GM10847 (cell line): ENCODE results near the gene DSTYK.

Experiments
- POLR2A ChIP-seq: IDR thresholded peaks from 2 replicates; pipeline ENCODE4 v1.6.1; 2011; ENCODE audit not compliant: insufficient read length; ENCODE audit errors: extremely low read depth

The DSTYK gene

DNA sequence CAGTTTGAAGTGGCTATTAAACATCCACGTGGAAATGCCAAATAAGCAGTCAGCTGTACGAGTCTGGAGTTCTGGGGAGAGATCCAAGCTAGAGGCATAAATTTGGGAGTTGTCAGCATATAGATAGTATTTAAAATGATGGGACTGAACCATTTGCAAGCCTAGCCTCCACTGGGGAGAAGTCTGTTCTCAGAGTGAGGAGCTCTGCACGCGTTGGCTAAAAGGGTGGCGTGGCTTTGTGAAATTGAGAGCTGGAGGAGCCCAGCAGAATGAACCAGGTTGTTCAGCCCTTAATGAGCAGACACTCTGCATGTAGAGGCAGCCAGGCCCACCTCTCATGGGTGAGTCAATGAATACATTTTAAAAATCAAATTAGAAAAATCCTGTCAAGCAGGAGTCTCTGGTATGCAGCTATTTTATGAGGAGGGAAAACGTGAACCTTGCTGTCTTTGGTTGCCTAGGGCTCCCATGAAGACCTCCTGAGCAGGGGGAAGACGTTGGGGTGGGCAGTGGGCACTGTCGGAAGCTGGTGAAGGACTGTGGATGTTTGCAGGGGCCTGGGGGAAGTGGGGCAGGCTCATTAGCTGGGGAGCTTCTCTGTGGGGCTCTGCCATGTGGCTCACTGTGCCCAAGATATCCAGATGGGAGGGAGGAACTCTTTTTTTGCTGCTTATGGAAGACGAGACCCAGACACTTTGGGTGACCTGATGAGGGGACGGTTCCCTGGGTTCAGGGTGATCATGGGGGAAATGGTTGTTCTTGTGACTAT is 35.0 kb upstream of the DSTYK start:
- TF ChIP-seq POLR2A: no peak

DNA sequence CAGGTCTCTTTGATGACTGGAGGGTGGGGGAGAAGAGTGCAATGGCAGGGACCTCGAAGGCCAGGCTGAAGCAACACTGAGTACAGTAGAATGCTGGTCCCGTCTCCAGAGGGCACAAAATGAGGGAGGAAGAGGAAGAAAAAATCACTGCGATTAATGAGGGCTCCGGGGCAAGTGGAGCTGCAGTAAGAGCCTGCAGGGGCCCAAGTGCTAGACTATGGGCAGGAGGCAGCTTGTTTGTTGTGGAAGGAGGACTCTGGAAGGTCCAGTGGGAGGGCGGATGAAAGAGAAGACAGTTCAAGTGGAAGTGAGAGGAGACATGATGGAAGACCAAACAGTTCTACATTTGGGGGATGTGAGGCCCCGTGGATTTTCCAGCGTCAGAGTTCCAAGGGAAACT is 33.6 kb upstream of the DSTYK start:
- no peak for TF ChIP-seq POLR2A

DNA sequence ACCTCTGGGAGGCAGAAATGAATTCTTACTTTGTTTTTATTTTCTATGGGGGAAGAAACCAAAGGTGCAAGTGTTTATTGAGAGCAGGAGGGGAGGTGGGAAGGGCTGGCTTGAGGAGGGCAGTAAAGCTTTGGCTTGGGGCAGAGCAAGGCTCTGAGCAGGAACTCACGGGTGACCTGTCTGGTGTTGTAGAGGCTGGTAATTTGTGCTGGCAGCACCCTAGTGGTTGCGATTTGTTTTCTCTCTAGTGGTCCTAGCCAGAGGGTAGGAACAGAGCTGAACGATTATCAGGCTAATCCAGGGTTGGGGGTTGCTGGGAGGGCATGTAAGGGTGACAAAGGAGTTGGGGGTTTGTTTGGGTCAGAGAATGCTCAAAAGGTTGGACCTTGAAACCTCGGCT is 32.9 kb upstream of the DSTYK start:
- no peak for TF ChIP-seq POLR2A

DNA sequence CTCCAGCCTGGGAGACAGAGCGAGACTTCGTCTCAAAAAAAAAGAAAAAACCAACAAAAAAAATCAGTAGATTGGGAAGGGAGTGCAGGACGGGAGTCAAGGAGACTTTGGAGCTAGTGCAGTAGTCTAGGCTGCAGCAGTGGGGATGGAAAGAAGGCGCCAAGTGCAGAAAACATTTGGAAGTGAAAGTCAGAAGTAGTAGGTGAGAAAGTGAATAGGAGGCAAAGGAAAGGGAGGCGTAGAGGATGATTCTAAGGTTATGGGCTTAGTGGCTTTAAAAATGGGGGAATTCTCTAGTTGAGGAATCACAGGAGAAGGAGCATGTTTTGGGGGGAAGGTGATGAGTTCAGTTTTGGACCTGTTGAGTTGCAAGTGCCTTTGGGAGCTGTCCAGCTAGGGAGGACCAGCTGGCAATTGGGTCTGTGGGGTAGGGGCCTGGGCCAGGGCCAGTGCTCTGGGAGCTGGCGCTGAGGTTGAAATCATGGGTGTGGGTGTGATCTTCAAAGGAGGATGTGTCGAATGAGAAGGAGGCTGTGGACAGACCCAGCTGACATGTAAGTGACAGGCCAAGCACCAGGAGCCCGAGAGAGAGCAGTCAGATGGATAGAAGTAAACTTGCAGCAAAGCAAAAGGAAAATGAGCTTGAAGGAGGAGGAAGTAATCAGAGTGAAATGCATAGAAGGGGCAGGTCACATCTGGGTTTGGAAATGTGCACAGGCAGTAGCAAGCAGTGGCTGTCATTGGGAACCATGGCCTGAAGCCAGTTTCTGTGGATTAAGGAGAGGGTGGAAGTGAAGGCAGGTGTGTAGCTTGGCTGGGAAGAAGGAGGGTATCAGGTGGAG is 32.1 kb upstream of the DSTYK start:
- TF ChIP-seq POLR2A: no peak

DNA sequence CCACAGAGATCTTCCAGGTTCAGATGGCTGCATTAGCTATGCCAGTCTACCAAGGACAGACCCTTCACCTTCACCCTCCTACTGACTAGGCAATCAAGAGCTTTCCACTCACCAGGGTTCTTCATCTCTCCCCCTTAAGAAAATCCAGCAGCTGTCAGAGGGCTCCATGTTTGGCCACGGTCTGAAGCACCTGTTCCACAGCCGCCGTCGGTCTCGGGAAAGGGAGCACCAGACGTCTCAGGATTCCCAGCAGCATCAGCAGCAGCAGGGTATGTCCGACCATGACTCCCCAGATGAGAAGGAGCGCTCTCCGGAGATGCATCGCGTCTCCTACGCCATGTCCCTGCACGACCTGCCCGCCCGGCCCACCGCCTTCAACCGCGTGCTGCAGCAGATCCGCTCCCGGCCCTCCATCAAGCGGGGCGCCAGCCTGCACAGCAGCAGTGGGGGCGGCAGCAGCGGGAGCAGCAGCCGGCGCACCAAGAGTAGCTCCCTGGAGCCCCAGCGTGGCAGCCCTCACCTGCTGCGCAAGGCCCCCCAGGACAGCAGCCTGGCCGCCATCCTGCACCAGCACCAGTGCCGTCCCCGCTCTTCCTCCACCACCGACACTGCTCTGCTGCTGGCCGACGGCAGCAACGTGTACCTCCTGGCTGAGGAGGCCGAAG is 30.0 kb upstream of the DSTYK start:
- no peak for TF ChIP-seq POLR2A

DNA sequence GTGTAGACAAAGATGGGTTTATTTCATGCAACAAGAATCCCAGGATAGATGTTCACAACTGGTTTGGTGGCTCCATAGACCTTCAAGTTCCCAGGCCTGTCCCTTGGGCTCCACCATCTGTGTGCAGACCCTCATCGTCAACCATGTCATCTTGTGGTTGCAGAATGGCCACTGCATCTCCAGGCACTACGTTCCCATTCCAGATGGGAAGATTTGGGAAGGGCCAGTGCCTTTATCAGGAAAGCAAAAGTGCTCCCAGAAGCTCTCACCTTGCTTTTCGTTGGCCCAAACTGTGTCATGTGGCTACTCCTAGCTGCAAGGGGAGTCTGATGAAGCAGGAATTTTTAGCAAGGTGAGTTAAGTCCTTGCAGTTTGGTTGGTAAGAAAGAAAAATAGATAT is 29.1 kb upstream of the DSTYK start:
- no peak for TF ChIP-seq POLR2A

DNA sequence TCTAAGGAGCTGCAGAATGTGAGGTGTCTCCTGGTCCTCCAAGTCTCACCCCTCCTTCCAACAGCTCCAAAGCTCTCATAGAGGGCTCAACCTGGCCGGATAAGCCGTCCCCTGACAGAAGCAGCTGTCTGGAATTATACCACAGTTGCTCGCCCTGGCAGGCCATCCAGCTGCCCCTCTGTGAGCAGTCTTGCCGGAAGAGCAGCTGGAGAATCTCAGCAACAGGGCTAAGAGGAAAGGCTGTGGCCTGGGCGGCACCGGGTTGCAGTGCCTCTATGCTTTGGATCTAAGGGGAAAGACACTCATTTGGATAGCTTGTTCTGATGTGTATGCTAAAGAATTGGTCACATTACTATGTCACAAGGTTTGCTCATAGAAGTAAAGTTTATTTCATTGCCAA is 28.6 kb upstream of the DSTYK start:
- TF ChIP-seq POLR2A: no peak

DNA sequence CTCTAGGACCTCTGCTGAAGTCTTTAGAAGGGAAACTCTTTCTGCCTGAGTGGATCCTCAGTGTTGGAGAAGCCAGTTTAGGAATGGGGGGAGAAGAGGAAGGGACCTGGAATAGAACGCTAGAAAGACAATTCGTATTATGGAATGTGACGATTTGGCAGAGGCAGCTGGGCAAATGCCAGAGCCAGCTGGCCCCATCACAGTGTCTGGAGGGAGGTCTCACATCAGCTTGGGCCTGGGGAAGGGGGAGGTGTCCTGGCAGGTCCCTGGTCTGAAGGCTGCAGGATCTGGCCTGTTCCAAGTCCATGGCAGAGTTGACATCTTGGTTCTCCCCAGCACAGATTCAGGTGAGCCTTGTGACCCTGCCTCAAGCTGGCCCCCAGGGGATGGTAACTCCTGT is 27.6 kb upstream of the DSTYK start:
- no peak for TF ChIP-seq POLR2A

DNA sequence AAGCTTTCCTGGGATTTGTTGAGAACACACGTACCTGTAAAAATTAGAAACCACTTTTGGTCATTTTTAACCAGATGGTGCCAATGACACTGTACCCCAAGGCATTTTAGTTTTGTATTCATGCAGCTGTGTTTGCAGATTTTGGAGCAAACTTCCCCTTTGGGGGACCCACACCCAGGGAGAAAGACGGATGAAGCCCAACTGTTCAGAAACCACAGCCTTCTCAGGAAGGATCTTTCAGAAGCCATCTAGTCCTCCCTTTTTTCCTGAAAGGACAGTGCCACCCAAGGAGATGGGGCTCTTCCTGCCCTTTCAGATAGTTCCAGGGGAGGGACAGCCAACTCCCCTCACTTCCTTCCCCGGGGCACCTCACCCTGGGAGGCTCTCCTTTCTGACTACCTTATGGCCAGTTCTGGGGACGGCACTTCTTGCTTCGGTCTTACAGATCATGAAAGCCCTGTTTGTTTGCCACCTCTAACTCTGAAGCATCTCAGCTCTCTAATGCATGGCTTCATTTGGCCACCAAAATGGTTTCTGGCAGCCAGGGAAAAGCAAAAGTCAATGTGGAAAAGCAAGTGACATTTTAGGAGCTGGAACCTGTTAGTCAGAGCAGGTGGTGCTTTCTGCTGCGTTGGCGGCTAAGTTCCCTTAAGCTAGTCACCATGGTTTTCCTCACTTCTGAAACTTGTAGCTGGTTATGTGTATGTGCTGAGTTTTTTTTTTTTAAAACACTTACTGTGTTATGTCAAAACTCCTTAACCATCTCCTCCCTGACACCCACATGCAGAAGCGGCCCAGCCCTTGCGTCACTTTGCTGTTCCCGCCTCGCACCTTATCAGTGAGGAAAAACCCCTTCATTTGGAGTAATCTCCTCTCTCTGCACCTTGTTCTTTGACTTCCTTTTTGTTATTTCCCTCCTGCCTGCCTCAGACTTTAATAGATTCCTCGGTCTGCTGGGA is 26.3 kb upstream of the DSTYK start:
- no peak for TF ChIP-seq POLR2A

DNA sequence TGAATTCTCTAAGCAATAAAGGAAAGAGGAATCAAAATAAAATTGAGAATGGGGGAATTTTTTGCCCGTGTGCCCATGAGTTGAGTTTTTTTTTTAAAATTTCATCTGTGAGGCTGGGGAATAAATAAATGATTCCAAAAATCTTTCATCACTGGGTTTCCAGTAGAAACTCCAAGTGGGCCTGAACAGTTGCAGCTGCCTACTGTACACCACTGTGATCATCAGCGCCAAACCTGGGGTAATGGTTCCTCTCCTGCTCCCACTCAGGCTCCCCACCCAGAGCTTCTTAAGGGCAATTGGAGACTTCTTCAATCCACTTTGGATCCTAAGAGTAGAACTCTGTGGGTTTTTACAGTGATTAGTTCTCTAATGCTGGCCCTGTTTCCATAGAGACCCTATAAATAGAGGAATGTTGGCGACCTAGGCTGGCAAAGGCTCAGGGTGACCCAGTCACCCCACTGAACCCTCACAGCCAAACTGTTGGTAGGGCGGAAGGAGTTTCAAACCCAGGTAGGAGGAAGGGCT is 25.5 kb upstream of the DSTYK start:
- no peak for TF ChIP-seq POLR2A

DNA sequence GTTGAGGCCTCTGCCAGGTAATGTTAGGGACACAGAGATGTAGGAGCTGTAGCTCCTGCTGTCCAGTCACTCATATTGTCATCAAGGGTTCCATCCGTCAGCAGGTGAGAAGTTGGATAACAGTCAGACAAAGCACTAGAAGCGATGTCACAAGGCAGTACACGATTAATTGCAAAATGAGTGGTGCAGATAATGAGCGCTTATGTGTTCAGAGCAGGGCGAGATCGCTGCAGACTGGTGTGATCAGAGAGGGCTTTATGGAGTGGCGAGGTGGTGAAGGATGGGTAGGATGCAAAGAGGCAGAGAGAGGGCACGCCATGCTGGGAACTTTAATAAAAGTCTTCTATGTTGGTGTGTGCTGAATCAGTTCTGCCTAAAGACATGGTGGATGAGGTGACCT is 25.0 kb upstream of the DSTYK start:
- no peak for TF ChIP-seq POLR2A

DNA sequence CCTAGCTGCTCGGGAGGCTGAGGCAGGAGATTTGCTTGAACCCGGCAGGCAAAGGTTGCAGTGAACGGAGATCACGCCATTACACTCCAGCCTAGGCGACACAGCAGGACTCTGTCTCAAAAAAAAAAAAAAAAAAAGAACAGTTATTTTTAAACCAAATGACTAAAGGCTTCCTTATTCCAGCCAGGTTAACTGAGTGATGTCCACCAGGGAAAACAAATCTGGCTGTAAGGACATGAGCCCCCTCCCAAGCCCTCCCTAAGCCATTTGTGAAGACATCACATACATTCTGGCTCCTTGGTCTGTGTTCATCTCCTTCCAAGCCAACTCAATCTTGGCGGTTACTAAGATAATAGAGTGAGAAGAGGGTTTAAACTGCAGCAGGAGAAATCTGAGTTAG is 24.4 kb upstream of the DSTYK start:
- TF ChIP-seq POLR2A: no peak

DNA sequence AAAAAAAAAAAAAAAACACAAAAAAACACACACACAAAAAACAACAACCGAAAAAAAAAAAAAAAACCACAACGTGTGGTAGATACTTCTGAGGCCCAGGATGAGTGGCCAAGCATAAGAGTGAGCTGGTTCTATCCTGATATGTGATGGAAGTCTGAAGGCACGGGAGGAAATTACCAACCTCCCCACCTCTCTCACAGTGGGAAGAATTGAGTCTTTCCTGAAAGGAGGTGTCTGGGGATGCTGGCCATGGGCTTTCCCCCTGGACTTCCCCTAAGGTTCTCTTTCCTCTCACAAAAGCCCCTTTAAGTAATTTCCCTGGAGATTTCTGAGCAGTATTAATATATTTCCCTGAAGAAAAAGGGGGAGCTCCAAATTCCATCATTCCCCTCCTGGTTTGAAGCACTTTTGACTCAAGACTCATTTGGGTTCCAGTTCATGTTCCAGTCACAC is 21.5 kb upstream of the DSTYK start:
- TF ChIP-seq POLR2A: no peak

DNA sequence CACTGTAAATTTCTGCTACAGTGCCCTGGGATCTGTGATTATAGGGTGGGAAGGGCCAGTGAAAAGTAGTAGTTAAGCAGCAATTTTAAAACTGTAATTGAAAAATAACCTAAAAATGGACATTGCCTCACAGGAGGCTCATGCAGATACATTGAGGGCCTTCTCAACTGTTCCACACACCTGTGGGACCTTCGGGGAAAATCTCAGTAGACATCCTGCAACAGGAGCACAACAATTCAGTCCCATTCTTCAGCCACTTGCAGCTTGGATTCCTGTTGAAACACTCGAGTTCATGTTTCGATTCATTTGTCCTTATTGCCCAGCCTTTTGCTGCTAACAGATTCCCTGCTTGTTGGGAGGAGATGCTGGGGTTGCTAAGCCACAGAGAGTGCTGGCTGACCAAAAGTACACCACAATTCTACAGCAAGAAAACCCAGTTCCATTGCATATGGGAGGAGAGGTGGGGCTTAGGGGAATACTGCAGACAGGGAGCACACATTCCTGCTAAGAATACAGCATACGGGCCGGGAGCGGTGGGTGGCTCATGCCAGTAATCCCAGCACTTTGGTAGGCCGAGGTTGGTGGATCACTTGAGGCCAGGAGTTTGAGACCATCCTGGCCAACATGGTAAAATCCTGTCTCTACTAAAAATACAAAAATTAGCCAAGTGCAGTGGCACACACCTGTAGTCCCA is 20.8 kb upstream of the DSTYK start:
- TF ChIP-seq POLR2A: no peak
